ENCODE results near the gene NID1.

Gene NID1

GRCh38 chr1:236030534-236030933 lies 34.4 kb downstream of the NID1 start:
- no peak for TF ChIP-seq CTCF (IDR thresholded peaks at IDR 0.05; ENCODE audit: control insufficient read depth, extremely low read depth, insufficient read depth)
- peak; percentile 52 for DNase-seq (ENCODE audit: low read depth)
- H3K4me3 ChIP-seq (ENCODE audit: low read depth, low read length): no peak overlapping the region

GRCh38 chr1:236029428-236029940 lies 35.4 kb downstream of the NID1 start:
- no peak for TF ChIP-seq CTCF (IDR thresholded peaks at IDR 0.05; ENCODE audit: control insufficient read depth, extremely low read depth, insufficient read depth)
- H3K4me3 ChIP-seq (ENCODE audit: low read depth, low read length): no peak overlapping the region

GRCh38 chr1:236027104-236027503 lies 37.8 kb downstream of the NID1 start:
- DNase-seq (ENCODE audit: low read depth): no peak
- no peak for TF ChIP-seq CTCF (IDR thresholded peaks at IDR 0.05; ENCODE audit: control insufficient read depth, extremely low read depth, insufficient read depth)
- H3K4me3 ChIP-seq (ENCODE audit: low read depth, low read length): no peak overlapping the region

More at GRCh38 chr1:236029428-236029940, 35.4 kb downstream of the NID1 start:
- DNase-seq (ENCODE audit: low read depth): no peak

GRCh38 chr1:236025836-236026235 lies 39.1 kb downstream of the NID1 start:
- no peak for DNase-seq (ENCODE audit: low read depth)
- no peak overlapping the region for H3K4me3 ChIP-seq (ENCODE audit: low read depth, low read length)
- no peak for TF ChIP-seq CTCF (IDR thresholded peaks at IDR 0.05; ENCODE audit: control insufficient read depth, extremely low read depth, insufficient read depth)

GRCh38 chr1:236024641-236025040 lies 40.2 kb downstream of the NID1 start:
- no peak overlapping the region for H3K4me3 ChIP-seq (ENCODE audit: low read depth, low read length)
- TF ChIP-seq CTCF (IDR thresholded peaks at IDR 0.05; ENCODE audit: control insufficient read depth, extremely low read depth, insufficient read depth): no peak
- no peak for DNase-seq (ENCODE audit: low read depth)

- no peak for TF ChIP-seq CTCF (IDR thresholded peaks at IDR 0.05; ENCODE audit: control insufficient read depth, extremely low read depth, insufficient read depth)
- no peak overlapping the region for H3K4me3 ChIP-seq (ENCODE audit: low read depth, low read length)
- no peak for DNase-seq (ENCODE audit: low read depth)
These were observed 40.8 kb downstream of the NID1 start for GRCh38 chr1:236023926-236024565.

Measured in LNCaP clone FGC (cell line).